IMR-90 (cell line): ENCODE results near the gene RFPL3.

ENCODE experiments used
- CEBPB ChIP-seq: IDR thresholded peaks from 2 replicates; pipeline ENCODE4 v1.6.1; 2012; ENCODE audit warnings: low read depth, low read length, improper control_type of control experiment
- CTCF ChIP-seq: conservative IDR thresholded peaks from 2 replicates; pipeline ENCODE4 v1.5.1; 2012; ENCODE audit warnings: mild to moderate bottlenecking, low read depth, low read length, improper control_type of control experiment
- FOS ChIP-seq: fragments of 150-350 bp; IDR thresholded peaks from 2 replicates; pipeline ENCODE4 v1.6.1; 2016; ENCODE audit warnings: low read depth, low read length
- MAFK ChIP-seq: IDR thresholded peaks from 2 replicates; pipeline ENCODE4 v1.6.1; 2012; ENCODE audit warnings: low read depth, low read length, improper control_type of control experiment
- MAZ ChIP-seq: IDR thresholded peaks from 2 replicates; pipeline ENCODE4 v1.6.1; 2012; ENCODE audit warnings: low read depth, mild to moderate bottlenecking, low read length, improper control_type of control experiment, moderate library complexity, borderline replicate concordance
- MXI1 ChIP-seq: IDR thresholded peaks from 2 replicates; pipeline ENCODE4 v1.6.1; 2012; ENCODE audit warnings: low read depth, mild to moderate bottlenecking, low read length, moderate library complexity, borderline replicate concordance
- NFE2L2 ChIP-seq: fragments of 150-350 bp; IDR thresholded peaks from 2 replicates; pipeline ENCODE4 v1.6.1; 2016; ENCODE audit warnings: low read depth, mild to moderate bottlenecking, low read length
- POLR2A ChIP-seq: IDR thresholded peaks from 2 replicates; pipeline ENCODE4 v1.6.1; 2012; ENCODE audit warnings: mild to moderate bottlenecking, low read depth, low read length
- RAD21 ChIP-seq: IDR thresholded peaks from 2 replicates; pipeline ENCODE4 v1.6.1; 2012; ENCODE audit warnings: low read length, improper control_type of control experiment
- RFX5 ChIP-seq: IDR thresholded peaks from 2 replicates; pipeline ENCODE4 v1.8.0; 2012; ENCODE audit warnings: low read depth, mild to moderate bottlenecking, low read length, moderate library complexity

GRCh38 chr22:32311551-32312071 is 46.1 kb upstream of the RFPL3 start:
- TF ChIP-seq CTCF (no peak), MAZ (no peak), NFE2L2 (no peak), RFX5 (no peak), CEBPB (no peak), MXI1 (no peak), RAD21 (no peak), POLR2A (no peak), FOS (no peak), MAFK (no peak)
